Measurements from ENCODE around the gene FAR2.

GRCh38 chr12:29249930-29250329 lies 100.9 kb downstream of the FAR2 start:
- no peak for TF ChIP-seq YY1 (IDR thresholded peaks at IDR 0.05; ENCODE audit: low read depth)
- TF ChIP-seq EP300 (IDR thresholded peaks at IDR 0.05; ENCODE audit: borderline replicate concordance) = no peak
- no peak for TF ChIP-seq MAX (IDR thresholded peaks at IDR 0.05)
- TF ChIP-seq, protein P1, sequence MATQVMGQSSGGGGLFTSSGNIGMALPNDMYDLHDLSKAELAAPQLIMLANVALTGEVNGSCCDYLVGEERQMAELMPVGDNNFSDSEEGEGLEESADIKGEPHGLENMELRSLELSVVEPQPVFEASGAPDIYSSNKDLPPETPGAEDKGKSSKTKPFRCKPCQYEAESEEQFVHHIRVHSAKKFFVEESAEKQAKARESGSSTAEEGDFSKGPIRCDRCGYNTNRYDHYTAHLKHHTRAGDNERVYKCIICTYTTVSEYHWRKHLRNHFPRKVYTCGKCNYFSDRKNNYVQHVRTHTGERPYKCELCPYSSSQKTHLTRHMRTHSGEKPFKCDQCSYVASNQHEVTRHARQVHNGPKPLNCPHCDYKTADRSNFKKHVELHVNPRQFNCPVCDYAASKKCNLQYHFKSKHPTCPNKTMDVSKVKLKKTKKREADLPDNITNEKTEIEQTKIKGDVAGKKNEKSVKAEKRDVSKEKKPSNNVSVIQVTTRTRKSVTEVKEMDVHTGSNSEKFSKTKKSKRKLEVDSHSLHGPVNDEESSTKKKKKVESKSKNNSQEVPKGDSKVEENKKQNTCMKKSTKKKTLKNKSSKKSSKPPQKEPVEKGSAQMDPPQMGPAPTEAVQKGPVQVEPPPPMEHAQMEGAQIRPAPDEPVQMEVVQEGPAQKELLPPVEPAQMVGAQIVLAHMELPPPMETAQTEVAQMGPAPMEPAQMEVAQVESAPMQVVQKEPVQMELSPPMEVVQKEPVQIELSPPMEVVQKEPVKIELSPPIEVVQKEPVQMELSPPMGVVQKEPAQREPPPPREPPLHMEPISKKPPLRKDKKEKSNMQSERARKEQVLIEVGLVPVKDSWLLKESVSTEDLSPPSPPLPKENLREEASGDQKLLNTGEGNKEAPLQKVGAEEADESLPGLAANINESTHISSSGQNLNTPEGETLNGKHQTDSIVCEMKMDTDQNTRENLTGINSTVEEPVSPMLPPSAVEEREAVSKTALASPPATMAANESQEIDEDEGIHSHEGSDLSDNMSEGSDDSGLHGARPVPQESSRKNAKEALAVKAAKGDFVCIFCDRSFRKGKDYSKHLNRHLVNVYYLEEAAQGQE (IDR thresholded peaks at IDR 0.05; ENCODE audit: low read depth) = no peak
- no peak for TF ChIP-seq TAF1 (IDR thresholded peaks at IDR 0.05; ENCODE audit: low read depth)
- TF ChIP-seq EGR1 (IDR thresholded peaks at IDR 0.05) = no peak
- TF ChIP-seq TEAD4 (IDR thresholded peaks at IDR 0.05) = no peak
